ENCODE data around the gene ROGDI.

Gene ROGDI

GRCh38 chr16:4768549-4769305 lies 33.7 kb downstream of the ROGDI start (continued):
- no peak for TF ChIP-seq PRDM2 (tag by site-specific recombination; IDR thresholded peaks at IDR 0.05; ENCODE audit: borderline replicate concordance)
- peak; percentile 87; the same call in 1 of the 2 replicates for TF ChIP-seq ZNF600 (tag by site-specific recombination; IDR thresholded peaks at IDR 0.05)
- peak; percentile 37 for TF ChIP-seq EGR2 (tag by site-specific recombination; IDR thresholded peaks at IDR 0.05; ENCODE audit: low read depth)
- TF ChIP-seq ZNF394 (tag by site-specific recombination; IDR thresholded peaks at IDR 0.05; ENCODE audit: borderline replicate concordance), result no peak
- TF ChIP-seq HOXC10 (CRISPR knock-in tag; IDR thresholded peaks at IDR 0.05), result no peak
- 0 out of 2 replicates have a peak, but pooled peaks have one; percentile 36 for TF ChIP-seq ZNF629 (tag by site-specific recombination; IDR thresholded peaks at IDR 0.05)
- no peak for TF ChIP-seq ZNF707 (tag by site-specific recombination; IDR thresholded peaks at IDR 0.05)
- no peak for TF ChIP-seq ZNF398 (tag by site-specific recombination; IDR thresholded peaks at IDR 0.05)
- TF ChIP-seq ZNF777 (tag by site-specific recombination; IDR thresholded peaks at IDR 0.05; ENCODE audit: borderline replicate concordance), result no peak
- TF ChIP-seq ZBTB49 (tag by site-specific recombination; IDR thresholded peaks at IDR 0.05; ENCODE audit: low read depth), result no peak
- no peak for TF ChIP-seq ZEB2 (tag by site-specific recombination; IDR thresholded peaks at IDR 0.05)
- peak; percentile 65 for TF ChIP-seq ZNF518A (tag by site-specific recombination; conservative IDR thresholded peaks at IDR 0.05; ENCODE audit: low read depth)
- TF ChIP-seq BCL11B (tag by site-specific recombination; IDR thresholded peaks at IDR 0.05; ENCODE audit: low read depth), result no peak
- TF ChIP-seq REST (tag by site-specific recombination; IDR thresholded peaks at IDR 0.05), result no peak
- no peak for TF ChIP-seq ATF2 (tag by site-specific recombination; IDR thresholded peaks at IDR 0.05; ENCODE audit: low read depth)
- no peak for TF ChIP-seq ZNF426 (tag by site-specific recombination; IDR thresholded peaks at IDR 0.05)
- no peak for TF ChIP-seq ZNF791 (tag by site-specific recombination; IDR thresholded peaks at IDR 0.05)

Data from HEK293 (cell line).